Ovary (tissue), 9 donors: ENCODE results near the gene TAF1. TPM values are rescaled to one million over a fixed set of nuclear protein-coding genes. Genes with fewer than 3 reads are reported as not detected.

Source experiments
- DNase-seq, 5 donors: peaks; one replicate each; pipeline ENCODE4 v3.0.0-alpha.2; 2019 to 2020
- H3K27ac ChIP-seq, 2 donors: fragments of 200-600 bp; one replicate each; pipeline versions ENCODE4 v1.5.1 to v1.8.0; 2019 to 2022
- H3K27me3 ChIP-seq: fragments of 200-600 bp; one replicate; pipeline ENCODE4 v1.8.0; 2022
- H3K36me3 ChIP-seq: fragments of 200-600 bp; sonication (generic); one replicate; pipeline ENCODE4 v1.5.1; 2019
- H3K4me1 ChIP-seq: one replicate; pipeline ENCODE4 v1.8.1; 2013; ENCODE audit warnings: mild to moderate bottlenecking, moderate library complexity; ENCODE audit not compliant: insufficient read depth
- H3K4me3 ChIP-seq: fragments of 200-600 bp; sonication (generic); one replicate; pipeline ENCODE4 v1.5.1; 2017
- H3K9me3 ChIP-seq, 2 donors: fragments of 200-600 bp in 1 of 2; sonication (generic) in 1 of 2; one replicate each; pipeline versions ENCODE4 v1.5.1 to v1.8.1; 2013 to 2019; ENCODE audit warnings: mild to moderate bottlenecking in 1 of 2, moderate library complexity in 1 of 2
- CTCF ChIP-seq, 3 donors: fragments of 450-650 bp in 2 of 3; fragments of 200-600 bp in 1 of 3; IDR thresholded peaks; one replicate each; pipeline versions ENCODE4 v1.5.1 to v1.8.0; 2016 to 2022; ENCODE audit warnings: antibody characterized with exemption in 3 of 3, mild to moderate bottlenecking in 1 of 3
- EP300 ChIP-seq: sonication (generic); formaldehyde crosslinking; IDR thresholded peaks from one replicate; pipeline ENCODE4 v1.6.1; 2017; ENCODE audit warnings: antibody characterized with exemption
- POLR2A ChIP-seq: fragments of 450-650 bp; IDR thresholded peaks from one replicate; pipeline ENCODE4 v1.6.1; 2017; ENCODE audit warnings: antibody characterized with exemption, mild to moderate bottlenecking, moderate library complexity
- WGBS, 3 donors: extraction: QIAGEN DNeasy Blood & Tissue Kit in 1 of 3; methylation state at CpG; one replicate each; pipeline versions ENCODE4 v1.1.5 to v1.1.7; 2013 to 2017; 5-methylcytosine and 5-hydroxymethylcytosine counted together
- intact Hi-C, 4 donors: fragments of 100-400 bp; cut with DNase I; formaldehyde crosslinking; loops; one replicate each; pipeline versions ENCODE4 v1.11.0 to v1.15.1; 2022 to 2023
- polyA plus RNA-seq, 2 donors: library from polyadenylated mRNA; stranded (reverse); fragments of 200-250 nt in 1 of 2; fragments of 350-450 nt in 1 of 2; fragmentation: Illumina TruSeq in 1 of 2; extraction: RNeasy Lipid Tissue Mini Kit (QIAGEN cat#74804) in 1 of 2; gene quantifications; one replicate each; pipeline ENCODE4 v1.2.3, GENCODE V29; 2013 to 2014
- total RNA-seq, 7 donors: library from RNA; depleted of rRNA in 2 of 7; stranded (reverse); fragments of >200 nt in 2 of 7; fragmentation: NEBNext Ultra II Directional in 3 of 7; extraction: Animal tissue kit (Norgen Biotek cat#: 25700) in 3 of 7; gene quantifications; one replicate each; pipeline versions ENCODE4 v1.1.0 to v1.2.4, GENCODE V29; 2016 to 2023
- donor health status: DM: no; HTN: no; CAD: no; lungs with moderate emphysema.
- donor health status: DM: no; HTN: no; CAD: no.
- donor health status: Bipolar disorder and iron deficiency.
- donor health status: DM: yes; HTN: yes; CAD: no.
- donor health status: DM: no; HTN: no; CAD: no.
- donor health status: DM: yes; HTN: yes; CAD: no.

The TAF1 gene
- total and polyA plus RNA-seq, 9 donors: 20.0 to 52.0 (median 41.7) TPM

- 67 to 78% (median 70%) methylated on average over 4 of the region's 4 CpGs for WGBS, 3 donors
- no peak overlapping the region for H3K4me3 ChIP-seq
Observed at GRCh38 chrX:71482228-71482958, 116.2 kb downstream of the TAF1 start.

DNA sequence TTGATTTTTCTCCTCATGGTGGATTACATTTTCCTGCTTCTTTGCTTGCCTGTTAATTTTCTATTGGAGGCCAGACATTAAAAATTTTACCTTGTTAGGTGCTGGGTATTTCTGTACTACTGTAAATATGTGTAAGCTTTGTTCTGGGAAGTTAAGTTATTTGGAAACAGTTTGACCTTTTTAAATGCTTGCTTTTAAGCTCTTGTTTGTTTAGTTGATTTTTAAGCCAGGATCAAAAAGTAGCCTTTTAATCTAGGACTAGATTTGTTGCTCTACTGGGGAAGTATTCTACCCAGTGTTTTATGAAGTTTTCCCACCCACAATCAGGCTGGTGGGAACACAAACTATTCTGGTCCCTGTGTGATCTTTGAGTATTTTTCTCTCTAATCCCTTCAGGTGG is 121.7 kb downstream of the TAF1 start:
- intact Hi-C loops: no loop called here
- H3K9me3 ChIP-seq: no peaks in the 10 kb centered on the region
- no peak for TF ChIP-seq EP300
- TF ChIP-seq CTCF (IDR thresholded peaks at IDR 0.05): no peak
- TF ChIP-seq POLR2A: no peak
- no peak overlapping the region for H3K4me3 ChIP-seq
- no peaks in the 10 kb centered on the region for H3K4me1 ChIP-seq
- H3K27me3 ChIP-seq: no peaks in the 10 kb centered on the region
- no peaks in the 10 kb centered on the region for H3K36me3 ChIP-seq
- DNase-seq: no peak
- no peak overlapping the region for H3K27ac ChIP-seq

More at GRCh38 chrX:71482228-71482958, 116.2 kb downstream of the TAF1 start:
- Histone ChIP-seq H3K27ac (no peak overlapping the region), H3K27me3 (no peaks in the 10 kb centered on the region), H3K4me1 (no peaks in the 10 kb centered on the region), H3K9me3 (no peaks in the 10 kb centered on the region), H3K36me3 (no peaks in the 10 kb centered on the region)
- intact Hi-C loops: no loop called here
- DNase-seq: no peak
- no peak for TF ChIP-seq CTCF (IDR thresholded peaks at IDR 0.05)
- TF ChIP-seq POLR2A: no peak
- no peak for TF ChIP-seq EP300

GRCh38 chrX:71489540-71489939 is 123.4 kb downstream of the TAF1 start:
- Histone ChIP-seq H3K27ac (no peak overlapping the region), H3K27me3 (no peaks in the 10 kb centered on the region), H3K4me3 (no peak overlapping the region), H3K4me1 (no peaks in the 10 kb centered on the region), H3K36me3 (no peaks in the 10 kb centered on the region), H3K9me3 (no peaks in the 10 kb centered on the region)
- no peak for TF ChIP-seq EP300
- no peak for TF ChIP-seq CTCF (IDR thresholded peaks at IDR 0.05)
- no peak for TF ChIP-seq POLR2A
- intact Hi-C loops: no loop called here
- 71 to 78% (median 76%) methylated on average over 5 of the region's 5 CpGs for WGBS, 3 donors
- DNase-seq: no peak

DNA sequence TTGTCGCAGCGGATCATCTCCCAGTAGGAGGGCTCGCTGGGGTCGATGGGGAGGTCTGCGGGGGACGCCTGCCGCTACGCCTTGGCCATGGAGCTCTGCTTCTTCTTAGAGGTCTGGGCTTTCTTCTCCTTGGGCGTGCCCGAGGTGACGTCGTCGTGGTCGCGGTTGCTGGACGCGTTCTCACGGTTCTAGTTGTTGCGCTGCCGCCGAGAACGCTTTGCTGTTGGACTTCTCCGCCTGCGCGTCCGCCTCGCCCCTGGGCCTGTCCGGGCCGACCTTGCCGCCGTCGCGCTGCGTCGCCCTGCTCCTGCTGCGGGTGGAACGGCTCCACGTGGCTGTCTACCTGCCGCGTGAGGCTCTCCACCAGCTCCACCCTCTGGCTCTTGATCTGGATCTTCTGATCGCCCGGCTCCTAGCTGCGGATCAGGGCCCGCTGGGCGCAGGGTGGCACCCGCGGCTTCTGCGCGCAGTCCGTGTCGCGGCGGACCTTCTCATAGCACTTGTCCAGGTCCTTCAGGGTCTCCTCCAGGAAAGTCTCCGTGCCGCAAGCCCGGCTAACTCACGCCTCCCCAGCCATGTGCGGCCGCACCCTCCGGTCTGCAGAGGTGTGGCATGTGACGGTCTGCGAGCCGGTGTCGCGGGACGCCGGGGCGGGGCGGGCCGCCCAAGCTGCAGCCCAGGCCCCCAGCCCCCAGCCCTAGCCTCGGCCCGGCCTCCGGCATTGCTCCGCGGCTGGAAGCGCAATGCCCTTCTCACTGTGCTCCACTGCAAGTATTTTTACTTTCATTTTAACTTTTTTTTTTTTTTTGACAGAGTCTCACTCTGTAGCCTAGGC is 126.3 kb downstream of the TAF1 start:
- Histone ChIP-seq H3K36me3 (no peaks in the 10 kb centered on the region), H3K4me1 (no peaks in the 10 kb centered on the region), H3K27me3 (no peaks in the 10 kb centered on the region), H3K27ac (no peak overlapping the region), H3K4me3 (peak overlapping the region; percentile 42), H3K9me3 (no peaks in the 10 kb centered on the region)
- WGBS, 3 donors: 34 to 45% (median 44%) methylated on average over 57 to 76 of the region's 76 CpGs
- intact Hi-C loops: no loop called here
- TF ChIP-seq POLR2A (no peak), CTCF (IDR thresholded peaks at IDR 0.05) (no peak), EP300 (no peak)
- DNase-seq: peak; percentile 16 to 56 (median 43)
